Measurements from ENCODE around the gene MPC2. TPM values are rescaled to one million over a fixed set of nuclear protein-coding genes. Genes with fewer than 3 reads are reported as not detected.

The MPC2 gene
- total RNA-seq, 1 donor from 2014 or later: 38.1 TPM

- Histone ChIP-seq H3K4me1 (ENCODE audit: control insufficient read depth in 3 of 3, insufficient read depth in 3 of 3, low read length in 3 of 3) (peaks cover 12 to 15% (median 14%) of the 10 kb centered on the region in 3 donors), H3K27ac (ENCODE audit: low read depth, low read length) (peak overlapping the region; percentile 55), H3K27me3 (ENCODE audit: control insufficient read depth in 3 of 3, insufficient read depth in 3 of 3, low read length in 3 of 3) (no peaks in the 10 kb centered on the region), H3K9me3 (ENCODE audit: control insufficient read depth in 3 of 3, low read length in 3 of 3) (no peaks in the 10 kb centered on the region), H3K9ac (ENCODE audit: low read depth in 1 of 3, low read length in 3 of 3) (no peak overlapping the region), H3K36me3 (ENCODE audit: control insufficient read depth in 3 of 3, insufficient read depth in 3 of 3, low read length in 3 of 3) (peaks cover 0 to 1% (median 0%) of the 10 kb centered on the region in 3 donors), H3K4me3 (ENCODE audit: low read length in 3 of 3) (no peak overlapping the region)
Measured at GRCh38 chr1:167924102-167924501, 12.8 kb downstream of the MPC2 start.

- Histone ChIP-seq H3K36me3 (ENCODE audit: control insufficient read depth in 3 of 3, insufficient read depth in 3 of 3, low read length in 3 of 3) (peaks cover 0 to 4% (median 0%) of the 10 kb centered on the region in 3 donors), H3K27me3 (ENCODE audit: control insufficient read depth in 3 of 3, insufficient read depth in 3 of 3, low read length in 3 of 3) (no peaks in the 10 kb centered on the region), H3K9ac (ENCODE audit: low read depth in 1 of 3, low read length in 3 of 3) (no peak overlapping the region), H3K27ac (ENCODE audit: low read depth, low read length) (peak overlapping the region; percentile 55), H3K9me3 (ENCODE audit: control insufficient read depth in 3 of 3, low read length in 3 of 3) (no peaks in the 10 kb centered on the region), H3K4me1 (ENCODE audit: control insufficient read depth in 3 of 3, insufficient read depth in 3 of 3, low read length in 3 of 3) (peaks cover 12 to 15% (median 14%) of the 10 kb centered on the region in 3 donors), H3K4me3 (ENCODE audit: low read length in 3 of 3) (no peak overlapping the region)
Measured at GRCh38 chr1:167923324-167924056, 13.4 kb downstream of the MPC2 start.

DNA sequence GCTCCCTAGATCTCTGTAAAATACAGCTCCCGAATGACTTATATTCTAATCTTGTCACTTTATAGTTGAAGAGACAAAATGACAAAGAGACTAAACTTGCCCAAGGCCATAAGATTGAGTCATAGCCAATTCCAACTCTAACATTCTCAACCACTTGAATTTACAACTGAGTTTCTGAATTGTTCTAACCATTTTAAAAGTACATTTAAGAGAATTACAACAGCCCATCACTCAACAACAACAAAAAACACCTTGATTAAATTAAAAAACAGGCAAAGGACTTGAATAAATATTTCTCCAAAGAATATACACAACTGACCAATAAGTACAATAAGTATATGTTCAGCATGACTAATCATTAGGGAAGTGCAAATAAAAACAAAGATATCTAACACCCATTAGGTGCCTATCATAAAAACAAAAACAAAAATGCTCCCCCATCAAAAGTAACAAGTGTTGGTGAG lies 14.2 kb downstream of the MPC2 start:
- peaks cover 3 to 7% (median 7%) of the 10 kb centered on the region in 3 donors for H3K36me3 ChIP-seq (ENCODE audit: control insufficient read depth in 3 of 3, insufficient read depth in 3 of 3, low read length in 3 of 3)
- H3K27me3 ChIP-seq (ENCODE audit: control insufficient read depth in 3 of 3, insufficient read depth in 3 of 3, low read length in 3 of 3): no peaks in the 10 kb centered on the region
- peak overlapping the region in 1 of 3 donors; percentile 35 for H3K9ac ChIP-seq (ENCODE audit: low read depth in 1 of 3, low read length in 3 of 3)
- no peak overlapping the region for H3K4me3 ChIP-seq (ENCODE audit: low read length in 3 of 3)
- H3K9me3 ChIP-seq (ENCODE audit: control insufficient read depth in 3 of 3, low read length in 3 of 3): no peaks in the 10 kb centered on the region
- H3K27ac ChIP-seq (ENCODE audit: low read depth, low read length): peak overlapping the region; percentile 55
- peaks cover 11 to 14% (median 12%) of the 10 kb centered on the region in 3 donors for H3K4me1 ChIP-seq (ENCODE audit: control insufficient read depth in 3 of 3, insufficient read depth in 3 of 3, low read length in 3 of 3)

GRCh38 chr1:167922023-167922422 lies 14.8 kb downstream of the MPC2 start:
- H3K36me3 ChIP-seq (ENCODE audit: control insufficient read depth in 3 of 3, insufficient read depth in 3 of 3, low read length in 3 of 3): peaks cover 4 to 10% (median 7%) of the 10 kb centered on the region in 3 donors
- peak overlapping the region in 1 of 3 donors; percentile 35 for H3K9ac ChIP-seq (ENCODE audit: low read depth in 1 of 3, low read length in 3 of 3)
- H3K27ac ChIP-seq (ENCODE audit: low read depth, low read length): peak overlapping the region; percentile 55
- H3K4me1 ChIP-seq (ENCODE audit: control insufficient read depth in 3 of 3, insufficient read depth in 3 of 3, low read length in 3 of 3): peaks cover 8 to 12% (median 8%) of the 10 kb centered on the region in 3 donors
- H3K27me3 ChIP-seq (ENCODE audit: control insufficient read depth in 3 of 3, insufficient read depth in 3 of 3, low read length in 3 of 3): no peaks in the 10 kb centered on the region
- peak overlapping the region in 1 of 3 donors; percentile 41 for H3K4me3 ChIP-seq (ENCODE audit: low read length in 3 of 3)
- H3K9me3 ChIP-seq (ENCODE audit: control insufficient read depth in 3 of 3, low read length in 3 of 3): no peaks in the 10 kb centered on the region

DNA sequence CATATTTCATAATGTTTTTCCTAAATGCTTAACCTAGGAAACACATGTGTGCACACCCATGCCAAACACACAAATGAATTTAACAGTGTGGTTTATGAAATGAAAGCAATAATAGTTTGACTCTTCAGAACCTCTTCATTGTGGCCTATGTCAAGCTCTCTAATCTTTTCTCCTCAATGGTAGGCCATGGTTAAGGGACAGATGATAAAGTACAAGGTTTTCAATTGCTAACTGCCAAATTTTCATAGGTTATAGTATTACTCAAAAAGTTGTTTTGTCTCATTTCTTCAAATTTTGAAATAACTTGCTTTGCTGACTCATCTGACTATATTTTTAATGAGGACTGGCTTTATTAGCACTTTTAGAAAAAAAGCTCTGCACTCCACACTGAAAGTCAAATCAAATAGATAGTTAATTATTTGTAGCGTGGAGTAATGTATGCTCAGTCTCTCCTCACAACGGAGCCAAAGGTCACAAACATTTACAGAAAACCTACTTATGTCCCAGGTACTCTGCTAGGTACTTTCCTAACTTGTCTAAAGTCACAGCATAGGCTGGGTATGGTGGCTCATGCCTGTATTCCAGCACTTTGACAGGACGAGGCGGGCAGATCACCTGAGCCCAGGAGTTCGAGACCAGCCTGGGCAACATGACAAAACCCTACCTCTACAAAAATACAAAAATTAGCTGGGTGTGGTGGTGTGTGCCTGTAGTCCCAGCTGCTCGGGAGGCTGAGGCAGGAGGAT lies 19.9 kb downstream of the MPC2 start:
- Histone ChIP-seq H3K4me3 (ENCODE audit: low read length in 3 of 3) (no peak overlapping the region), H3K36me3 (ENCODE audit: control insufficient read depth in 3 of 3, insufficient read depth in 3 of 3, low read length in 3 of 3) (peaks cover 5 to 24% (median 19%) of the 10 kb centered on the region in 3 donors), H3K9ac (ENCODE audit: low read depth in 1 of 3, low read length in 3 of 3) (no peak overlapping the region), H3K4me1 (ENCODE audit: control insufficient read depth in 3 of 3, insufficient read depth in 3 of 3, low read length in 3 of 3) (peaks cover 0 to 4% (median 2%) of the 10 kb centered on the region in 3 donors), H3K27me3 (ENCODE audit: control insufficient read depth in 3 of 3, insufficient read depth in 3 of 3, low read length in 3 of 3) (no peaks in the 10 kb centered on the region), H3K9me3 (ENCODE audit: control insufficient read depth in 3 of 3, low read length in 3 of 3) (no peaks in the 10 kb centered on the region), H3K27ac (ENCODE audit: low read depth, low read length) (no peak overlapping the region)

- Histone ChIP-seq H3K9ac (ENCODE audit: low read depth in 1 of 3, low read length in 3 of 3) (no peak overlapping the region), H3K4me3 (ENCODE audit: low read length in 3 of 3) (no peak overlapping the region), H3K9me3 (ENCODE audit: control insufficient read depth in 3 of 3, low read length in 3 of 3) (no peaks in the 10 kb centered on the region), H3K27ac (ENCODE audit: low read depth, low read length) (no peak overlapping the region), H3K4me1 (ENCODE audit: control insufficient read depth in 3 of 3, insufficient read depth in 3 of 3, low read length in 3 of 3) (peaks cover 0 to 4% (median 0%) of the 10 kb centered on the region in 3 donors), H3K36me3 (ENCODE audit: control insufficient read depth in 3 of 3, insufficient read depth in 3 of 3, low read length in 3 of 3) (peaks cover 5 to 24% (median 19%) of the 10 kb centered on the region in 3 donors), H3K27me3 (ENCODE audit: control insufficient read depth in 3 of 3, insufficient read depth in 3 of 3, low read length in 3 of 3) (no peaks in the 10 kb centered on the region)
Measured at GRCh38 chr1:167915569-167915968, 21.3 kb downstream of the MPC2 start.

GRCh38 chr1:167913895-167914496 lies 22.9 kb downstream of the MPC2 start, which contains the start of gene ADCY10:
TSS of gene ADCY10 (minus strand) at chr1:167914134. CDS start at chr1:167905140, 8,994 bp downstream.
- H3K4me1 ChIP-seq (ENCODE audit: control insufficient read depth in 3 of 3, insufficient read depth in 3 of 3, low read length in 3 of 3): peaks cover 0 to 4% (median 0%) of the 10 kb centered on the region in 3 donors
- H3K9me3 ChIP-seq (ENCODE audit: control insufficient read depth in 3 of 3, low read length in 3 of 3): no peaks in the 10 kb centered on the region
- no peak within 1 kb of the TSS for H3K9ac ChIP-seq (ENCODE audit: low read depth in 1 of 3, low read length in 3 of 3)
- no peak within 1 kb of the TSS for H3K27ac ChIP-seq (ENCODE audit: low read depth, low read length)
- no peak within 1 kb of the TSS for H3K4me3 ChIP-seq (ENCODE audit: low read length in 3 of 3)
- H3K36me3 ChIP-seq (ENCODE audit: control insufficient read depth in 3 of 3, insufficient read depth in 3 of 3, low read length in 3 of 3): peaks cover 5 to 24% (median 16%) of the 10 kb centered on the region in 3 donors
- no peaks in the 10 kb centered on the region for H3K27me3 ChIP-seq (ENCODE audit: control insufficient read depth in 3 of 3, insufficient read depth in 3 of 3, low read length in 3 of 3)

DNA sequence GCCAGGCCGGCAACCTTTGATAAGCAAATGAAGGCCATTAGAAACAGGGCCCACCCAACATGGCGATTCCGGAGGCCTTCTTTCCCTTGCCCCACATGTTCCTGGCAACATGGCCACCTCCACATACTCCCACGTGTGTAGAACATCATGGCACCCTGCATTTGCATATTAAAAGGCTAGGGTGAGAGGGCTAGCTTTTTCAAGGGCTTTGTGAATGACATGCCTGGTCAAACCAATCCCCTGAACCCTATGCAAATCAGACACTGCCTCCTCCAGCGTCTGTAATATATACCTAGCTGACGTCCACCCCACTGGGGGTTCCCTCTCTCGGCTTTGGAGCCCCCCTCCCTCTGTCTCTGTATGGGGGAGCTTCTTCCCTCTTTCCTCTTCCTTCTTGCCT lies 24.6 kb downstream of the MPC2 start:
- Histone ChIP-seq H3K4me3 (ENCODE audit: low read length in 3 of 3) (no peak overlapping the region), H3K36me3 (ENCODE audit: control insufficient read depth in 3 of 3, insufficient read depth in 3 of 3, low read length in 3 of 3) (peaks cover 2 to 17% (median 12%) of the 10 kb centered on the region in 3 donors), H3K27ac (ENCODE audit: low read depth, low read length) (no peak overlapping the region), H3K9me3 (ENCODE audit: control insufficient read depth in 3 of 3, low read length in 3 of 3) (no peaks in the 10 kb centered on the region), H3K27me3 (ENCODE audit: control insufficient read depth in 3 of 3, insufficient read depth in 3 of 3, low read length in 3 of 3) (no peaks in the 10 kb centered on the region), H3K4me1 (ENCODE audit: control insufficient read depth in 3 of 3, insufficient read depth in 3 of 3, low read length in 3 of 3) (peaks cover 0 to 4% (median 0%) of the 10 kb centered on the region in 3 donors), H3K9ac (ENCODE audit: low read depth in 1 of 3, low read length in 3 of 3) (no peak overlapping the region)

DNA sequence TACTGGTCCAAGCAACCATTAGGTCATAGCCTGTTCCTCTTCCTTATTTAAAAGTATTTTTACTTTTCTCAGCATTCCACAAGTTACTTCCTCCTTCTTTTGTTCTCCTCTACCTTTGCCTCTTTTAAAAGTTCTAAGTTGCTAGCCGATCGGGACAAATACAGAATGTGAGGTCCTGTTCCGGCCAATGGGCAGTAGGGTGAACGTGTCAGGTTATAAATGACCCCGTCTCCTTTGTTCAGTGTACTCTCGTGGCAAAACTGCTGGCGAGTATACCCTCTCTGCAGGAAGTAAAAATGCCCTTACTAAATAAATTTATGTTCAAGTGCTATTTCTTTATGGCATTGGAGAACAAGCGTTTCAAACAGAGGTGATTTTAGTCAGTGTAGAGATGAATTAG lies 25.5 kb downstream of the MPC2 start:
- Histone ChIP-seq H3K27me3 (ENCODE audit: control insufficient read depth in 3 of 3, insufficient read depth in 3 of 3, low read length in 3 of 3) (no peaks in the 10 kb centered on the region), H3K9ac (ENCODE audit: low read depth in 1 of 3, low read length in 3 of 3) (no peak overlapping the region), H3K4me1 (ENCODE audit: control insufficient read depth in 3 of 3, insufficient read depth in 3 of 3, low read length in 3 of 3) (peaks cover 0 to 4% (median 0%) of the 10 kb centered on the region in 3 donors), H3K9me3 (ENCODE audit: control insufficient read depth in 3 of 3, low read length in 3 of 3) (no peaks in the 10 kb centered on the region), H3K4me3 (ENCODE audit: low read length in 3 of 3) (no peak overlapping the region), H3K27ac (ENCODE audit: low read depth, low read length) (no peak overlapping the region), H3K36me3 (ENCODE audit: control insufficient read depth in 3 of 3, insufficient read depth in 3 of 3, low read length in 3 of 3) (peaks cover 0 to 8% (median 8%) of the 10 kb centered on the region in 3 donors)

All from skeletal muscle tissue (tissue), 4 donors.